ENCODE measurements around the gene AHDC1.

Gene AHDC1

DNA sequence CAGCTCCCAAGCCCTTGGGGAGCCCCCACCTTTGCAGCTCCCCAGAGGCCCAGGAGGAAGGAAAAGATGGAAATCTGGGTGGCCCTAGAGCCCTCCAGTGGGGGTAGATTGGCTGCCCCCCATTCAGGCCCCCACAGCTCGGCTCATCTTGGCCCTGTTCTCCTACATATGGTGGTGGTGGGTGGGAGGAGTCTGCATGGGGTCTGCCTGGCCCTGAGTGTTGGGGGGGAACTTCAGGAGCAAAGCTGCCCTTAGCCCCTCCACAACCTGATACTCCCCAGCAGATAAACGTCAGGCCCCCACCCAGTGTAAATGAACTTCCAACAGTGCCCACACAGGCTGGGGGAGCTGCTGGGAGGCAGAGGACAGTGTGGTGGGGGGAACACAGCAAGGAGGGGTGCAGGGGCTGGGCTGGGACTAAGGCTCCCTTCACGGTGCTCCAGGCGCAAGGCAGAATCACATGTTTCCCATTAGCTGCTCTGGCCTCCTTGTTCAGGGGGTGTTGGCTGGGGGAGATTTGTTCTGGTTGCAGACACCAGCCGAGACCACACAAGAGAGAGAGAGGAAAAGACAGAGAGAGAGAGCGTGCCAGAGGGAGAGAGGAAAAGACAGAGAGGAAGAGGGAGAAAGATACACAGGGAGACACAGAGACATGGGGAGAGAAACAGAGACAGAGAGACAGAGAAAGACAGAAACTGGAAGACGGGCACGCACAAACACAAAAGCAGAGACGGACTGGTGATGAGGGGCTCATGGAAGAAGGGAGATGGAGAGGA lies 42.6 kb downstream of the AHDC1 start:
- no peak for DNase-seq (ENCODE audit: low spot score)
- H3K27ac ChIP-seq = peak overlapping the region; percentile 76 to 98
- H3K4me3 ChIP-seq = peak overlapping the region; percentile 44
- TF ChIP-seq, protein P1, sequence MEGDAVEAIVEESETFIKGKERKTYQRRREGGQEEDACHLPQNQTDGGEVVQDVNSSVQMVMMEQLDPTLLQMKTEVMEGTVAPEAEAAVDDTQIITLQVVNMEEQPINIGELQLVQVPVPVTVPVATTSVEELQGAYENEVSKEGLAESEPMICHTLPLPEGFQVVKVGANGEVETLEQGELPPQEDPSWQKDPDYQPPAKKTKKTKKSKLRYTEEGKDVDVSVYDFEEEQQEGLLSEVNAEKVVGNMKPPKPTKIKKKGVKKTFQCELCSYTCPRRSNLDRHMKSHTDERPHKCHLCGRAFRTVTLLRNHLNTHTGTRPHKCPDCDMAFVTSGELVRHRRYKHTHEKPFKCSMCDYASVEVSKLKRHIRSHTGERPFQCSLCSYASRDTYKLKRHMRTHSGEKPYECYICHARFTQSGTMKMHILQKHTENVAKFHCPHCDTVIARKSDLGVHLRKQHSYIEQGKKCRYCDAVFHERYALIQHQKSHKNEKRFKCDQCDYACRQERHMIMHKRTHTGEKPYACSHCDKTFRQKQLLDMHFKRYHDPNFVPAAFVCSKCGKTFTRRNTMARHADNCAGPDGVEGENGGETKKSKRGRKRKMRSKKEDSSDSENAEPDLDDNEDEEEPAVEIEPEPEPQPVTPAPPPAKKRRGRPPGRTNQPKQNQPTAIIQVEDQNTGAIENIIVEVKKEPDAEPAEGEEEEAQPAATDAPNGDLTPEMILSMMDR (IDR thresholded peaks at IDR 0.05) = no peak

DNA sequence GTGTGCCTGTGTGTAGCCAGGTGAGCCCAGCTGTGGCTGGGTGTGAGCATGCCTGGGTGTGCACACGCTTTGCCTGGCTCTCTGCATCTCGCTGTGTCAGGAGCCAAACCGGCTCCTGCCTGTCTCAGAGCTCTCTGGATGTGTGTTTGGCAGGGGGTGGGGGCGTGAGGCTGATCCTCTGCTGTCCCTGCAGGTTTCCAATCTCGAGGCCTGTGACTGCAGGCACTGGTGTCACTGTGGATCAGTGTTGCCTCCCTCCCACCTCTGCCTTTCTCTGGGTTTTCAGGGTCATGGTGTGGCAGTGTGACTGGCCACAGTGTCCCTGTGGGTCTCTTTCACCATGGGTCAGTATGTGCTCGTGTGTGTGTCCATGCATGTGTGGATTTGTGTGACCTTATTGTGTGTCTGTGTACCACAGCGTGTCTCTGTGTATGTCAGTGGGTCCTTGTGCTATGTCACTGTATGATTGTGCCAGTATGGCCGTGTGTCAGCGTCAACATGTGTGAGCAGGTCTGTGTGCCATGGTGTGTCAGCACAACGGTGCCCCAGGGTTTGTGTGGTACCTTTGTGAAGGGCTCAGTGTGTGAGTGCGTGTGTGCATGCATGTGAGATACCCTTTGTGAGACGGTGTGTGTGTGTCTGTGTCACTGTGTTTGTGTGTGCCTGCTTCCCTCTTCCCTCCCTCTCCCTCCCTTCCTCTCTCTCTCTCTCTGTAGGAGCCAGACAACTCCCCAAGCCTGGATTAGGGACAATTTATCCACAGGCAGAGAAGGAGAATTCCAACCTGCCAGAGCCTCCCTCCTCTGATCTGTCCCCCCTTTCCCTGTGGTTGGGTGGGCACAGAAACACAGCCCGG lies 43.4 kb downstream of the AHDC1 start:
- Histone ChIP-seq H3K27ac (peak overlapping the region; percentile 76 to 98), H3K4me3 (no peak overlapping the region)
- TF ChIP-seq, protein P1 (IDR thresholded peaks at IDR 0.05) = no peak
- DNase-seq (ENCODE audit: low spot score) = no peak

DNA sequence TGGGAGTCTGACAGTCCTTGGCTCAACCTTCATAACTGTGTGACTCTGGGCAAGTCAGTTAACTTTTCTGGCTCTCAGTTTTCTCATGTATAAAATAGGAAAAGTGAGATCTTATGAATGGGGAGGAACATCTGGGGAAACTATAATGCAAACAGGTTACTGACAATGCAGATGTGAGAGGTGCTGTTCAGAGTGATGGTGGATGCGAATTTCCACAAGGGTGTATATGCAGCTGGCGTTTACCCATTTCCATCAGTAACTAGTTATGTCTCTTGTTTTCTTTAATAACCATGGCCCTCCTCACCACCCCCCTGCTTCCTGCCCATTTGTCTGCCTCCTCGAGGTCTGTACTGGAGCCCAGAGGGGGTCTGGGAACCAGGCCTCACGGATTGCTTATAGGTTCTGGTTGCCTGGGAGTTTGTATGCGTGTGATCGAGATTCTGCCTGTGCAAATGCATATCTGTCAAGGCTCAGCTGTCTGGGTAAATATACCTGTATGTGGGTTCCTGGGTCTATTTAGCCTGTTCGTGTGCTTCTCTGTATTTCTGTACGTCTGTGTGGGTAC lies 44.4 kb downstream of the AHDC1 start:
- peak overlapping the region; percentile 9 to 98 for H3K27ac ChIP-seq
- TF ChIP-seq, protein P1 (IDR thresholded peaks at IDR 0.05) = no peak
- H3K4me3 ChIP-seq = no peak overlapping the region
- DNase-seq (ENCODE audit: low spot score) = no peak

DNA sequence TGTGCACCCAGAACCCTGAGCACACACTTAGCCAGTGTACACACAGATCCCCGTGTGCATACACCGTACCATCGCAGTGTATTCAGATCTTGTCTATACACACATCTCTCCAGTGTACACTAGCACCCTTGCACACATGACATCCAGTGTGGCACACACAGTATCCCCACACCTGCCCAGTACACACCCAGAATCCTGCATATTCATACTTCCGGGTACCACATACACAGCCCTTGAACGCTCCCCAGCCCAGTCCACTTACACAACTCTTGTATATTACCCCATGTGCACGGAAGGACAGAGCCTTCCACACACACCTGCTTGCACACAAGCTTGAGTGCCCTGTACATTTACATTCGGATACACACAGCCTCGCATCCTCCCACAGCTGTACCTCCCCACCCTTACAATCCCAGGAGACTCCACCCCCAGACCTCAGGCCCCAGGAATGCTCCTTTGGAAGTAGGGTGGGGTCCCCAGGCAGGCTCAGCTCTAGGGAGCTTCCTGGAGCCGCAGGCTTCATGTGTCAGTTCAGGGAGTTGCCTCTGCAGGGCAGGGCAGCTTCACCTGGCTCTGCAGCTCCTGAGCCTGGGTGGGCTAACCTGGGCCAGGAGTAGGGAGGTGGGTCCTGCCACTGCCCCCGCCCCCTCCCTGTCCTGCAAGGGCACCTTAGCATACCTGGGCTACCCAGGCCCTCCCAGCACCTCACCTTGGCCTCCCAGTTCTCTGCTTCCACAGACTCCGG lies 46.2 kb downstream of the AHDC1 start:
- TF ChIP-seq, protein P1 (IDR thresholded peaks at IDR 0.05) = no peak
- no peak overlapping the region for H3K4me3 ChIP-seq
- no peak for DNase-seq (ENCODE audit: low spot score)
- H3K27ac ChIP-seq = peak overlapping the region; percentile 84 to 98

DNA sequence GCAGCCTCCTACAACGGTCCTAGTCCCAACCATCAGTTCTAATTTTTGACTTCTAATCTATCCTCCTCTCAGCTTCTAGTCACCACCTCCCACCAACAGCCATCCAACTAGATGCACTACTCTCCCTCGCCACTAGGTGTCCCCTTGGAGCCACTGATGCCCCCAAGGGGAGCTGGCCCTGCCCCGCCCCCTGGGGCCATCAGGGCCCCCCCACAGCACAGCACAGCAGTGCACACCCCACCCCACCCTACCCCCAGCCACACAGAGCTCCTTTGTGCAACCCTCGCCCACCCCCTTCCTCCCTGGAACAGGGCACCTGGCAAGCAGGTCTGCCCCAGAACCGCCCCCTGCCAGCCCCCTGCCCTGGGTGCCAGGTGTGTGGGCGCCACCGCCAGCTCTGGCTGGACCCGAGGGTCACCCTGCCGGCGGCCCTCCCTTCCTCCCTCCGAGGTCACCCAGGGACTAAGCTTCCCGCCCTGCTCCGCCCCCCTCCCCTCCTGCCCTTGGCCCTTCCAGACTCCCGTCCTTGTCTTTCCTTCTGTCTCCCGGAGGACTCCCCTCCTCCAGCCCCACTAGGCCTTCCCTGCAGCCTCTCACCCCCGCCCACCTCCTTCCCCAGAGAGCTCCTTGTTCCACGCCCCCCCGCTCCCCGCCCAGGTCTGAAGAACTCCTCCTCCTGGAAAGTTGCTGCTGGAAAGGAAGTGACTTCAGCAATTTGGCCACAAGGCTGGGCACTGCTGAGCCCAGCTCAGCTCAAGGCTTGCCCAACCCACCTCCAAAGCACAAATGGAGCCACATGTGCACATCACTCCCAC lies 47.0 kb downstream of the AHDC1 start:
- Histone ChIP-seq H3K4me3 (peak overlapping the region; percentile 70), H3K27ac (peak overlapping the region; percentile 84 to 98)
- TF ChIP-seq, protein P1 (IDR thresholded peaks at IDR 0.05) = peak; percentile 95
- DNase-seq (ENCODE audit: low spot score) = peak; percentile 97

DNA sequence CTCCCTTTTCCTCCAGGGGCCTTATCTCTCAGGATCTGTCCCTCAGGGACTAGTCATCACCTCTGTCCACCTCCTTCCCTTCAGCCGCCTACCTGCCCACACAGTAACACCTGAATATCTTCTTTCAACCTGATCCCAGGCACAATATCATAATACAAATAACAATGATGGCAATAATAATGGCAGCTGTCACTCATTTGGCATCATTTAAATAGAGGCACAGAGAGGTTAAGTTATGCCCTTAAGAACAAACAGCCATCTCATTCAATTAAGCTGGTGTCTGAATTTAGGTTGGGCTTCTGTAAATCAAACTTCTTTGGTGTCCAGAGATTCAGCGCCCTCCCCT lies 47.5 kb downstream of the AHDC1 start:
- Histone ChIP-seq H3K4me3 (peak overlapping the region; percentile 70), H3K27ac (peak overlapping the region; percentile 84 to 98)
- TF ChIP-seq, protein P1 (IDR thresholded peaks at IDR 0.05) = no peak
- no peak for DNase-seq (ENCODE audit: low spot score)
